SK-N-MC (cell line): Measurements from ENCODE around the gene EVA1B.

Source experiments
- EZH2 ChIP-seq: fragments of 200-600 bp; sonication (generic); IDR thresholded peaks from one replicate; pipeline ENCODE4 v1.6.1; 2017; ENCODE audit warnings: antibody characterized with exemption
- POLR2AphosphoS5 ChIP-seq: IDR thresholded peaks from 2 replicates; pipeline ENCODE4 v1.6.1; 2012; ENCODE audit warnings: mild to moderate bottlenecking, low read depth, low read length, borderline replicate concordance

GRCh38 chr1:36300526-36300925 lies 22.9 kb downstream of the EVA1B start:
- TF ChIP-seq EZH2 (no peak), POLR2AphosphoS5 (no peak)
